ENCODE data around the gene ADCY1.

- TF ChIP-seq POLR2A (IDR thresholded peaks at IDR 0.05) (no peak), CTCF (IDR thresholded peaks at IDR 0.05) (no peak)
Observed at GRCh38 chr7:45700556-45700955, 126.4 kb downstream of the ADCY1 start.

Data from Peyer's patch (tissue), 4 donors.